Ovary (tissue), 9 donors: ENCODE measurements around the gene THBD. TPM values are rescaled to one million over a fixed set of nuclear protein-coding genes. Genes with fewer than 3 reads are reported as not detected.

Experiments
- DNase-seq, 5 donors: peaks; one replicate each; pipeline ENCODE4 v3.0.0-alpha.2; 2019 to 2020
- H3K27ac ChIP-seq, 2 donors: fragments of 200-600 bp; one replicate each; pipeline versions ENCODE4 v1.5.1 to v1.8.0; 2019 to 2022
- H3K27me3 ChIP-seq: fragments of 200-600 bp; one replicate; pipeline ENCODE4 v1.8.0; 2022
- H3K36me3 ChIP-seq: fragments of 200-600 bp; sonication (generic); one replicate; pipeline ENCODE4 v1.5.1; 2019
- H3K4me1 ChIP-seq: one replicate; pipeline ENCODE4 v1.8.1; 2013; ENCODE audit warnings: mild to moderate bottlenecking, moderate library complexity; ENCODE audit not compliant: insufficient read depth
- H3K4me3 ChIP-seq: fragments of 200-600 bp; sonication (generic); one replicate; pipeline ENCODE4 v1.5.1; 2017
- H3K9me3 ChIP-seq, 2 donors: fragments of 200-600 bp in 1 of 2; sonication (generic) in 1 of 2; one replicate each; pipeline versions ENCODE4 v1.5.1 to v1.8.1; 2013 to 2019; ENCODE audit warnings: mild to moderate bottlenecking in 1 of 2, moderate library complexity in 1 of 2
- CTCF ChIP-seq, 3 donors: fragments of 450-650 bp in 2 of 3; fragments of 200-600 bp in 1 of 3; IDR thresholded peaks; one replicate each; pipeline versions ENCODE4 v1.5.1 to v1.8.0; 2016 to 2022; ENCODE audit warnings: antibody characterized with exemption in 3 of 3, mild to moderate bottlenecking in 1 of 3
- EP300 ChIP-seq: sonication (generic); formaldehyde crosslinking; IDR thresholded peaks from one replicate; pipeline ENCODE4 v1.6.1; 2017; ENCODE audit warnings: antibody characterized with exemption
- POLR2A ChIP-seq: fragments of 450-650 bp; IDR thresholded peaks from one replicate; pipeline ENCODE4 v1.6.1; 2017; ENCODE audit warnings: antibody characterized with exemption, mild to moderate bottlenecking, moderate library complexity
- WGBS, 3 donors: extraction: QIAGEN DNeasy Blood & Tissue Kit in 1 of 3; methylation state at CpG; one replicate each; pipeline versions ENCODE4 v1.1.5 to v1.1.7; 2013 to 2017; 5-methylcytosine and 5-hydroxymethylcytosine counted together
- intact Hi-C, 4 donors: fragments of 100-400 bp; cut with DNase I; formaldehyde crosslinking; loops; one replicate each; pipeline versions ENCODE4 v1.11.0 to v1.15.1; 2022 to 2023
- polyA plus RNA-seq, 2 donors: library from polyadenylated mRNA; stranded (reverse); fragments of 200-250 nt in 1 of 2; fragments of 350-450 nt in 1 of 2; fragmentation: Illumina TruSeq in 1 of 2; extraction: RNeasy Lipid Tissue Mini Kit (QIAGEN cat#74804) in 1 of 2; gene quantifications; one replicate each; pipeline ENCODE4 v1.2.3, GENCODE V29; 2013 to 2014
- total RNA-seq, 7 donors: library from RNA; depleted of rRNA in 2 of 7; stranded (reverse); fragments of >200 nt in 2 of 7; fragmentation: NEBNext Ultra II Directional in 3 of 7; extraction: Animal tissue kit (Norgen Biotek cat#: 25700) in 3 of 7; gene quantifications; one replicate each; pipeline versions ENCODE4 v1.1.0 to v1.2.4, GENCODE V29; 2016 to 2023
- donor health status: DM: no; HTN: no; CAD: no; lungs with moderate emphysema.
- donor health status: DM: no; HTN: no; CAD: no.
- donor health status: Bipolar disorder and iron deficiency.
- donor health status: DM: yes; HTN: yes; CAD: no.
- donor health status: DM: no; HTN: no; CAD: no.
- donor health status: DM: yes; HTN: yes; CAD: no.

THBD gene
- total and polyA plus RNA-seq, 9 donors, result 2.5 to 29.3 (median 9.7) TPM

DNA sequence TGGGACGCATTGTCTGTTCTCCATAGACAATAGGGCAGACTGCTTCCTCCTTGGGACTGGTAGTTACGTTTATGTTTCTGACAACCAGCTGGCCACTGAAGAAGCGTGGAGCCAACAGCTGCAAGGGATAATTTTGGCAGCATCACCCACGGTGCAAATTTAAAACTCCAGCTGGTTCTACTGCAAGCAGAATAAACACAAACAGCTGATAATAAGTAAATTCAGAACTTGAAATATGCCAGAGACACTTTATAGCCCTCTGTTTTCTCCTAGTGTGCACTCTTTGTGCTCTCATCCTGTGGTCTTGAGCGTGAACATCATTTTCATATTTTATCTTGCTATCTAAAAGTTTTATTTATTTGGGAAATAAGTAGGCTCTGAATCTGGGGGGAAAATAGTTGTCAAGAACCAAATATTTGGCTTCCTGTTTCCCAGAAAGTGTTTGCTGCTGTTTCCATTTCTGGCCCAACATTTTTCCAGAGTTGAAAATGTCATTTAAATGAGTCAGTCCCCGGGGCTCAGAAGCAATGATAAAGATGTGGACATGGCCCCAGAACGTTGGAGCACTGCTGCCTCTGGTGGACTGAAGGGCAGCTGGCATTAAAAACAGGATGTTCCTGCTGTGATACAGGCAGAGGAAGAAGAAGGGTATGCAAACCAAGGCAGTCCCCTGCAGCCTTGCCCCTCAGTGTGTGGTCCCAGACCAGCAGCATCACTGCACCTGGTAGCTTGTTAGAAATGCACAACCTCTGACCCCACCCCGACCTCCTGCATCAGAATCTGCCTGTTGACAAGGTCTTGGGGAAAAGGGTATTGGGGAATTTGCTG lies 12.5 kb upstream of the THBD start:
- peak; percentile 17 to 61 (median 57) for TF ChIP-seq CTCF (IDR thresholded peaks at IDR 0.05)
- TF ChIP-seq POLR2A, result no peak
- DNase-seq, result peak; percentile 60 to 67 (median 67)

DNA sequence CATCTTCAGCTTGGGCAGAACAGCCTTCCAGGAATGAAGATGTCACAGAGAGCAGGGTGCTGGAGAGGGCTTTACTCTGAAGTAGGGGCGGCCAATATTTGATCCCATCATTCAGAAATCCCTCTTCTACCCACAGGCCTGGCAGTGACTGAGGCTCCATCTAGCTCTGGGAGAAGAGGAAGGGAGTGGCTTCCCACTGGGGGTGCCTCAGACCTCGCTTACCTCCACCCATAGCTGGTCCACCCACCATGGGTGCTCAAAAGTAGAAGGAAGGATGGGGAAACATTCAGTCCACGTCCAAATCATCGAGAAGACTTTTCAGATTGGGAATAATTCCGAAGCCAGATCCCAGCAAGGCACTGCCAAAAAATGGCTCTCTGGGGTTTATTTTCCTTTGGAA lies 11.8 kb upstream of the THBD start:
- TF ChIP-seq EP300 (no peak), CTCF (IDR thresholded peaks at IDR 0.05) (no peak), POLR2A (no peak)
- H3K27me3 ChIP-seq, result no peaks in the 10 kb centered on the region
- DNase-seq, result no peak
- no peaks in the 10 kb centered on the region for H3K36me3 ChIP-seq
- intact Hi-C loops, result no loop called here
- no peaks in the 10 kb centered on the region for H3K9me3 ChIP-seq
- WGBS, 3 donors, result 35 to 40% (median 39%) methylated on average over 5 of the region's 5 CpGs
- peak overlapping the region in 1 of 2 donors; percentile 2 for H3K27ac ChIP-seq
- peaks cover 8% of the 10 kb centered on the region for H3K4me1 ChIP-seq
- H3K4me3 ChIP-seq, result no peak overlapping the region

More for the DNA sequence above, 12.5 kb upstream of the THBD start:
- 2 to 5% (median 4%) methylated on average over 8 of the region's 8 CpGs for WGBS, 3 donors
- Histone ChIP-seq H3K9me3 (no peaks in the 10 kb centered on the region), H3K36me3 (no peaks in the 10 kb centered on the region), H3K4me3 (no peak overlapping the region), H3K27ac (peak overlapping the region; percentile 2 to 13), H3K27me3 (no peaks in the 10 kb centered on the region), H3K4me1 (peaks cover 8% of the 10 kb centered on the region)
- intact Hi-C loops, result no loop called here

GRCh38 chr20:23060629-23061028 lies 11.2 kb upstream of the THBD start:
- Histone ChIP-seq H3K9me3 (no peaks in the 10 kb centered on the region), H3K27me3 (no peaks in the 10 kb centered on the region), H3K36me3 (no peaks in the 10 kb centered on the region), H3K4me3 (no peak overlapping the region), H3K27ac (no peak overlapping the region), H3K4me1 (peaks cover 8% of the 10 kb centered on the region)
- WGBS, 3 donors, result 75 to 94% (median 82%) methylated on average over 4 of the region's 4 CpGs
- TF ChIP-seq EP300 (no peak), CTCF (IDR thresholded peaks at IDR 0.05) (no peak), POLR2A (no peak)
- DNase-seq, result no peak
- intact Hi-C loops, result no loop called here

DNA sequence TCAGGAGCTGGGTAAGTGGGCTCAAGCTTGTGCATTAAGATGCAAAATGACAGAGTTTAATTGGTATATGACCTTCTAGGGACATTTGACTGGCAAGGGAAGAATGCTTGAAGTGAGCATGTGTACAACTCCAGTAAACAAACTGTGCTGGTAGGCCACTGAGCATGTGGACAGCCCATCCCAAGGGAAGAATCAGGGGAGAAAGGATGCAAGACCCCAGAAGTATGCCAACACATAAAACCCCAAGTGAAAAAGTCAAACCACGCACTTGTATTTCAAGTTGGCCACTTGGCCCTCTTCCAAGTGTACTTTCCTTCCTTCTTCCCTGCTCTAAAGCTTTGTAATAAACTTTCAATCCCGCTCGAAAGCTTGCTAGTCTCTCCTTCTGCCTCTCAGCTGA lies 10.4 kb upstream of the THBD start:
- intact Hi-C loops, result loop anchor here in 2 of 4 donors (10.0 kb wide), 3 partner anchors 85 to 365 kb away; no protein-coding TSS in a partner anchor
- no peak overlapping the region for H3K27ac ChIP-seq
- no peak for DNase-seq

More for the DNA sequence above, 10.4 kb upstream of the THBD start:
- H3K27me3 ChIP-seq, result no peaks in the 10 kb centered on the region
- no peaks in the 10 kb centered on the region for H3K36me3 ChIP-seq
- no peaks in the 10 kb centered on the region for H3K9me3 ChIP-seq
- peaks cover 8% of the 10 kb centered on the region for H3K4me1 ChIP-seq
- TF ChIP-seq POLR2A, result no peak
- TF ChIP-seq CTCF (IDR thresholded peaks at IDR 0.05), result no peak
- no peak for TF ChIP-seq EP300
- no peak overlapping the region for H3K4me3 ChIP-seq
- 57 to 75% (median 72%) methylated on average over 3 of the region's 3 CpGs for WGBS, 3 donors
